Skeletal muscle tissue (tissue), 4 donors: ENCODE data around the gene IFNA14. TPM values are rescaled to one million over a fixed set of nuclear protein-coding genes. Genes with fewer than 3 reads are reported as not detected.
"Not testable (repeated sequence)": the region's sequence is repeated elsewhere in the genome, so short reads cannot be mapped to it uniquely, and the experiment has no call there.

ENCODE experiments used
- H3K27ac ChIP-seq: one replicate; pipeline ENCODE4 v1.7.0; 2013; ENCODE audit warnings: mild to moderate bottlenecking, low read depth, low read length, inconsistent platforms
- H3K27me3 ChIP-seq, 3 donors: one replicate each; pipeline ENCODE4 v1.7.0; 2013; ENCODE audit warnings: low read length in 3 of 3; ENCODE audit not compliant: control insufficient read depth in 3 of 3, insufficient read depth in 3 of 3
- H3K36me3 ChIP-seq, 3 donors: one replicate each; pipeline ENCODE4 v1.7.0; 2013; ENCODE audit warnings: low read length in 3 of 3; ENCODE audit not compliant: control insufficient read depth in 3 of 3, insufficient read depth in 3 of 3
- H3K4me1 ChIP-seq, 3 donors: one replicate each; pipeline ENCODE4 v1.7.0; 2013; ENCODE audit warnings: low read length in 3 of 3, mild to moderate bottlenecking in 3 of 3; ENCODE audit not compliant: control insufficient read depth in 3 of 3, insufficient read depth in 3 of 3
- H3K4me3 ChIP-seq, 3 donors: one replicate each; pipeline ENCODE4 v1.7.0; 2013; ENCODE audit warnings: low read length in 3 of 3
- H3K9ac ChIP-seq, 3 donors: one replicate each; pipeline ENCODE4 v1.7.0; 2013; ENCODE audit warnings: low read length in 3 of 3, mild to moderate bottlenecking in 3 of 3, moderate library complexity in 2 of 3, low read depth in 1 of 3
- H3K9me3 ChIP-seq, 3 donors: one replicate each; pipeline ENCODE4 v1.7.0; 2013; ENCODE audit warnings: low read length in 3 of 3; ENCODE audit not compliant: control insufficient read depth in 3 of 3
- total RNA-seq: library from RNA; depleted of rRNA; stranded (reverse); fragments of >200 nt; gene quantifications from one replicate; pipeline ENCODE4 v1.2.3, GENCODE V29; 2014
- donor health status: Osteomylitis.

The IFNA14 gene
- total RNA-seq, 1 donor from 2014 or later = not detected

DNA sequence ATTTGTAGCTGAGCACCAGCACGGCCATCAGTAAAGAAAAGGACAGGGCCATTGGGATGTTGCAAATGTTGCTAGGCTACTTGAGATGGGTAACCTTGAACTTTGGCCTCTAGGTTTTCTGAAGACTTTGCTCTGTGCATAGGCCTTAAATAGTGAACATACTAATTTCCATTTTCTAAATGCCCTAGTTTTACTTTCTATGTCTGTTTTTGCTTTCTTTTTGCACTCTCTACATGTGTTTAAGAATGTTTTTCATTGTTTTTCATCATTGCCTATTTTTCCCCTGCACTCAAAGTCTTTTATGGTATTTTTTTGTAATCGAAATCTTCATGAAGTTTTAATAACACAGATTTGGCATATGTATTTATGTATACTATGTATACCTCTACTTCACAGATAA, 11.7 kb downstream of the IFNA14 start, which contains the start of gene IFNA17:
Gene IFNA17, minus strand, starts transcription at position 101 of the 400 bp plus-strand sequence. Its CDS starts 49 bp downstream, at position 52.
- H3K9me3 ChIP-seq = no peaks in the 10 kb centered on the region
- no peaks in the 10 kb centered on the region for H3K4me1 ChIP-seq
- H3K9ac ChIP-seq = no peak within 1 kb of the TSS
- no peak within 1 kb of the TSS for H3K4me3 ChIP-seq
- no peaks in the 10 kb centered on the region for H3K36me3 ChIP-seq
- no peak within 1 kb of the TSS for H3K27ac ChIP-seq
- H3K27me3 ChIP-seq = no peaks in the 10 kb centered on the region

DNA sequence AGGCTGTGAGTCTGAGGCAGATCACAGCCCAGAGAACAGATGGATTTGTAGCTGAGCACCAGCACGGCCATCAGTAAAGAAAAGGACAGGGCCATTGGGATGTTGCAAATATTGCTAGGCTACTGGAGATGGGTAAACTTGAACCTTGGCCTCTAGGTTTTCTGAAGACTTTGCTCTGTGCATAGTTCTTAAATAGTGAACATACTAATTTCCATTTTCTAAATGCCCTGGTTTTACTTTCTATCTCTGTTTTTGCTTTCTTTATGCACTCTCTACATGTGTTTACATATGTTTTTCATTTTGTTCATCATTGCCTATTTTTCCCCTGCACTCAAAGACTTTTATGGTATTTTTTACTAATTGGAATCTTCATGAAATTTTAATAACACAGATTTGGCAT, 22.6 kb downstream of the IFNA14 start, which contains the start of gene IFNA16:
Gene IFNA16, minus strand, starts transcription at position 101 of the 400 bp plus-strand sequence. Its CDS starts 6 bp downstream, at position 95.
- H3K36me3 ChIP-seq, H3K27ac ChIP-seq, H3K9me3 ChIP-seq, H3K27me3 ChIP-seq, H3K9ac ChIP-seq, H3K4me3 ChIP-seq, H3K4me1 ChIP-seq: not testable (repeated sequence)

DNA sequence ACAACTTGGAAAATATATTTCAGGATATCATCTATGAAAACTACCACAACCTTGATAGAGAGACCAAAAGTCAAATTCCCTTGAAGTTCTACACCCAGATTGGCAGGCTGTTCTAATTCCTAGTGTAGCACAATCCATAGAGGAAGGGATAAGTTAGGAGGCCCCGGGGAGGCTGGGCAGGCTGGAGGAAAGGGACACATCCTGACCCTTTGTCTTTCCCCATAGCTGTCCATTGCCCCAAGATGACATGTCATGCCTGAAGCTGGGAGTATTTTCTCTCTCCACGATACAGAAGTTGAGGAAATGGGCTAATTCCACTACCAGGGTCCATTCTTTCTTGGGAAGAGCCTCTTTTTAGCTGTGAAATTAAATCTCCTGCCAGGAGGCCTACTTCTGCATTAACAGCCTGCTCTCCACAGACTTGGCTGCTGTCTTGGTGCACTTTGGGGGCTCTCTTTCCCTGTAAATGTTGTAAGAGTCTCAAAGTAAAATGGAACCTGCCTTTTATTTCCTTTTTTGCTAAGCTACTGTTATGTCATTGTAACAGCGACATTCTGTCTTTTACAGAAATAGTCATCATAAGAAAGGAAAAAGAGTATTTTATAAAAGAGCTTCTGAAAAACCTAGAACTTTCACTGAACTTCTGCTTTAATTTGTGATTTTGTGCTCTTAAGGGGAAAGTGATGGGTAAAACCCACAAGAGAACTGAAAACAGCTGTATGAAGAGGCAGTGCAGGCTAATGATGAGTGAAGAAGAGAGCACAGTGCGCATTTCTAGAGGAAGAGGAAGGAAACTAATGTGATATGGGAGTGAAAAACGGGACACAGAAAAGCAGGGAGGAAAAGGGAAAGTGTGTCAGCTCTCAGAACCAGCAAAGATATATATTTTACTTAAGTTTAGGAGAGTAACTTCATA, 26.1 kb downstream of the IFNA14 start:
- not testable (repeated sequence) for H3K36me3 ChIP-seq

DNA sequence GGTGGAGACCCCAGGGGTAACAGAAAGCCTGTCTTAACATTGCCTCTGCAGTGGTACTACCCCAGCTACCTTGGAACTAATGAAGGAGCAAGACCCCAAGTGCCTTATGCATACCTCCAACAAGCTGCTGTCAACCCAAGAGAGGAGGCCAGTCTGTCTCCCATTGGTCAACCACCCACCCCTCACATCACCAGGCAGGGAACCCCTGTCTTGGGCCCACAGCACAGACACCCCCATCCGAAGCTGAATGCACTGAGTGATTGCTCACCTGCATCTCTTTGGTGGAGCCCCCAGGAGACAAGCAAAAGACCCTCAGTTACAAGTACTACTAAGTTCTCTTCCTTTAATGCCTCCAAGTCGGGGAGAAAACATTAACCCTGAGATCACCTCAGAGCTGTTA, 27.6 kb downstream of the IFNA14 start:
- H3K27me3 ChIP-seq, H3K4me3 ChIP-seq, H3K4me1 ChIP-seq: not testable (repeated sequence)

More for the DNA sequence above, 26.1 kb downstream of the IFNA14 start:
- H3K9me3 ChIP-seq, H3K27ac ChIP-seq, H3K4me1 ChIP-seq, H3K9ac ChIP-seq, H3K27me3 ChIP-seq, H3K4me3 ChIP-seq: not testable (repeated sequence)

DNA sequence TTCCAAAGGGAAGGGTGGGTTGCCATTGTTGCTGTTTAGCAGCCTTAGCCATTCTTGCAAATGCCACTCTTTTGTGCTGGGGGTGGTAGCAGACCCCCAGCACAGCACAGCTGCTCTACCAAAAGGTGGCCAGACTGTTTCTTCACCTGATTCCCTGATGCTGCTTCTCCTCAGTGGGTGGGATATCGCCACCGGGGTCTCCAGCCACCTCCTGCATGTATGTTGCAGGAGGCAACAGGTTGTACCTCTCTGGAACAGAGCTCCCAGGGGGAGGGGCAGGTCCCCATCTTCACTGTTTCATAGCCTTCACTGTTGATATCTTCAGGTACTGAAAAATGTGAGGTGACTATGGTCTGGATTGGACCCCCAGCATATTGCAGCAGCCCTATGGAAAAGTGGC, 29.0 kb downstream of the IFNA14 start:
- not testable (repeated sequence) for H3K36me3 ChIP-seq, H3K9me3 ChIP-seq, H3K27me3 ChIP-seq, H3K9ac ChIP-seq, H3K4me1 ChIP-seq, H3K4me3 ChIP-seq, H3K27ac ChIP-seq

More for the DNA sequence above, 27.6 kb downstream of the IFNA14 start:
- not testable (repeated sequence) for H3K27ac ChIP-seq, H3K36me3 ChIP-seq, H3K9ac ChIP-seq, H3K9me3 ChIP-seq

DNA sequence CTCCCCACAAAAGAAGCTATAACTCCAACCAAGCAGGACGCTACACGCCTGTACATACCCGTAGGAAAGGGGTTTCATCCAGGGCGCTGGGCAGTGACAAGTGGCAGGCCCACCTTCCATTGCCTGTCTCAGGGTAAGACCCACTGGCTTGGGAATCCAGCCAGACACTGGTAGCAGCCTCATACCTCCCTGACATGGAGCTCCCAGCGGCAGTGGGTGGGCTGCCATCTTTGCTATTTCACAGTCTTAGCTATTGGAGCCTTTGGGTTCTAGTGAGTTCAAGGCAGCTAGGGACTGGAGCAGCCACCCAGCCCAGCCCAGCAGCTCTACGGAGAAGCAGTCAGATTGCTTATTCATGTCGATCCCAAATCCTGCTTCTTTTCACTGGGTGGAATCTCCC, 29.5 kb downstream of the IFNA14 start:
- H3K27me3 ChIP-seq = no peaks in the 10 kb centered on the region
- no peaks in the 10 kb centered on the region for H3K9me3 ChIP-seq
- H3K36me3 ChIP-seq = no peaks in the 10 kb centered on the region
- H3K4me3 ChIP-seq = no peak overlapping the region
- no peak overlapping the region for H3K27ac ChIP-seq
- no peaks in the 10 kb centered on the region for H3K4me1 ChIP-seq
- H3K9ac ChIP-seq = no peak overlapping the region

DNA sequence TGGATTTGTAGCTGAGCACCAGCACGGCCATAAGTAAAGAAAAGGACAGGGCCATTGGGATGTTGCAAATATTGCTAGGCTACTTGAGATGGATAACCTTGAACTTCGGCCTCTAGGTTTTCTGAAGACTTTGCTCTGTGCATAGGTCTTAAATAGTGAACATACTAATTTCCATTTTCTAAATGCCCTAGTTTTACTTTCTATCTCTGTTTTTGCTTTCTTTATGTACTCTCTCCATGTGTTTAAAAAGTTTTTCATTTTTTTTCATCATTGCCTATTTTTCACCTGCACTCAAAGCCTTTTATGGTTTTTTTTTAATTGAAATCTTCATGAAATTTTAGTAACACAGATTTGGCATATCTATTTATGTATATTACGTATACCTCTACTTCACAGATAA, 32.8 kb downstream of the IFNA14 start, which contains the start of gene IFNA10:
Gene IFNA10, minus strand, starts transcription at position 101 of the 400 bp plus-strand sequence. Its CDS starts 46 bp downstream, at position 55.
- not testable (repeated sequence) for H3K9ac ChIP-seq, H3K27me3 ChIP-seq, H3K9me3 ChIP-seq, H3K4me1 ChIP-seq, H3K36me3 ChIP-seq, H3K27ac ChIP-seq, H3K4me3 ChIP-seq

DNA sequence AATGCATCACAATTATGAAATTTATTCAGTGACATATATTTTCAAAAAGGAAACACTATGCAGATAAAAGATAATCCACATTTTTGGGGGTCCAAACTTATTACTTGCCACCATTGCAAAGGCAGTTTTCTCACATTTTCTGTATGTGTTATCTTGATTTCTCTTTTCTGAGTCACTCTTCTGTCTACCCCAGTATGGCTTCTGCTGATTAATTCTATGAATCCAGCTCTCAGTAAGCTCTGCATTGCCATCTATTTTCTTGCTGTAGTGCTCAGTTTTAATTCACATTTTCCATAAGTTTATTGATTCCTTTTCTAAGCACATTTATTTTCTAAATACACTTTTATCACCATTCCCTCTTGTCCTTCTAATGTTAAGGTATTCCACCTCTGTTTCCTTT, 34.6 kb downstream of the IFNA14 start:
- Histone ChIP-seq H3K9me3 (no peaks in the 10 kb centered on the region), H3K27me3 (no peaks in the 10 kb centered on the region), H3K4me3 (no peak overlapping the region), H3K4me1 (no peaks in the 10 kb centered on the region), H3K9ac (no peak overlapping the region), H3K36me3 (no peaks in the 10 kb centered on the region), H3K27ac (no peak overlapping the region)

DNA sequence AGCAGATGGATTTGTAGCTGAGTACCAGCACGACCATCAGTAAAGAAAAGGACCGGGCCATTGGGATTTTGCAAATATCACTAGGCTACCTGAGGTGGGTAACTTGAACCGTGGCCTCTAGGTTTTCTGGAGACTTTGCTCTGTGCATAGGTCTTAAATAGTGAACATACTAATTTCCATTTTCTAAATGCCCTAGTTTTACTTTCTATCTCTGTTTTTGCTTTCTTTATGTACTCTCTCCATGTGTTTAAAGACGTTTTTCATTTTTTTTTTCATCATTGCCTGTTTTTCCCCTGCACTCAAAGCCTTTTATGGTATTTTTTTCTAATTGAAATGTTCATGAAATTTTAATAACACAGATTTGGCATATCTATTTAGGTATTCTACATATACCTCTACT, 37.7 kb downstream of the IFNA14 start, which contains the start of gene IFNA7:
Gene IFNA7, minus strand, starts transcription at position 101 of the 400 bp plus-strand sequence. Its CDS starts 40 bp downstream, at position 61.
- H3K27me3 ChIP-seq, H3K4me3 ChIP-seq, H3K36me3 ChIP-seq, H3K9ac ChIP-seq, H3K27ac ChIP-seq, H3K9me3 ChIP-seq, H3K4me1 ChIP-seq: not testable (repeated sequence)
